Measurements from ENCODE around the gene WWOX.

Gene WWOX

GRCh38 chr16:78264642-78265041 lies 165.2 kb downstream of the WWOX start:
- no peak overlapping the region for H2AFZ ChIP-seq (ENCODE audit: low read depth, low read length)
- H3K4me3 ChIP-seq (ENCODE audit: low read length) = no peak overlapping the region
- no peaks in the 10 kb centered on the region for H3K36me3 ChIP-seq (ENCODE audit: insufficient read depth, low read length)
- H3K4me1 ChIP-seq (ENCODE audit: insufficient read depth, low read length) = no peaks in the 10 kb centered on the region
- H3K27me3 ChIP-seq (ENCODE audit: insufficient read depth, low read length) = no peaks in the 10 kb centered on the region
- peaks cover 6% of the 10 kb centered on the region for H3K9me3 ChIP-seq (ENCODE audit: low read length)

DNA sequence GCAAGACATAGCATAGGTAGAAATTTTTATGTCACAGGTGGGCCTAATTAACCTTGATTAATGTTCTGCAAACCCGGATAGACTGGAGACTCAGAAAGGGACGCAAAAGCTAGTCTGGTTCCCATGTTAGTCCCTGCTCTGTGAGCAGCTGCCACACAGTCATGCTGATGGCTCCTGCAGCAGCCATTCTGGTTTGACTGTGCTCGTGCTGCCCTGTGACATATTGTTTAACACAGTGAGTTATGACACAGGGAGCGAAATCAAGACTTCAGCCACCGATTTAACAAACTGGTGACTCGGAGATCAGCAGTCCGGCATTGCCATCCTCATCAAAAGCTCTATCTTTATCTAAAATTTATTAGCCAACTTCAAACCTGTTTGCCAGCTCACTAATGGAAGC lies 169.8 kb downstream of the WWOX start:
- Histone ChIP-seq H3K36me3 (ENCODE audit: insufficient read depth, low read length) (no peaks in the 10 kb centered on the region), H3K9me3 (ENCODE audit: low read length) (peaks cover 2% of the 10 kb centered on the region), H3K4me3 (ENCODE audit: low read length) (no peak overlapping the region), H3K27me3 (ENCODE audit: insufficient read depth, low read length) (no peaks in the 10 kb centered on the region), H3K4me1 (ENCODE audit: insufficient read depth, low read length) (no peaks in the 10 kb centered on the region), H2AFZ (ENCODE audit: low read depth, low read length) (no peak overlapping the region)

GRCh38 chr16:78271981-78272380 lies 172.5 kb downstream of the WWOX start:
- H3K27me3 ChIP-seq (ENCODE audit: insufficient read depth, low read length) = no peaks in the 10 kb centered on the region
- no peaks in the 10 kb centered on the region for H3K36me3 ChIP-seq (ENCODE audit: insufficient read depth, low read length)
- H3K9me3 ChIP-seq (ENCODE audit: low read length) = no peaks in the 10 kb centered on the region
- no peak overlapping the region for H2AFZ ChIP-seq (ENCODE audit: low read depth, low read length)
- H3K4me1 ChIP-seq (ENCODE audit: insufficient read depth, low read length) = peaks cover 3% of the 10 kb centered on the region
- H3K4me3 ChIP-seq (ENCODE audit: low read length) = no peak overlapping the region

- peaks cover 31% of the 10 kb centered on the region for H3K4me1 ChIP-seq (ENCODE audit: insufficient read depth, low read length)
- H2AFZ ChIP-seq (ENCODE audit: low read depth, low read length) = no peak overlapping the region
- no peaks in the 10 kb centered on the region for H3K36me3 ChIP-seq (ENCODE audit: insufficient read depth, low read length)
- H3K4me3 ChIP-seq (ENCODE audit: low read length) = no peak overlapping the region
- H3K27me3 ChIP-seq (ENCODE audit: insufficient read depth, low read length) = no peaks in the 10 kb centered on the region
- no peaks in the 10 kb centered on the region for H3K9me3 ChIP-seq (ENCODE audit: low read length)
Measured at GRCh38 chr16:78274771-78275170, 175.3 kb downstream of the WWOX start.

DNA sequence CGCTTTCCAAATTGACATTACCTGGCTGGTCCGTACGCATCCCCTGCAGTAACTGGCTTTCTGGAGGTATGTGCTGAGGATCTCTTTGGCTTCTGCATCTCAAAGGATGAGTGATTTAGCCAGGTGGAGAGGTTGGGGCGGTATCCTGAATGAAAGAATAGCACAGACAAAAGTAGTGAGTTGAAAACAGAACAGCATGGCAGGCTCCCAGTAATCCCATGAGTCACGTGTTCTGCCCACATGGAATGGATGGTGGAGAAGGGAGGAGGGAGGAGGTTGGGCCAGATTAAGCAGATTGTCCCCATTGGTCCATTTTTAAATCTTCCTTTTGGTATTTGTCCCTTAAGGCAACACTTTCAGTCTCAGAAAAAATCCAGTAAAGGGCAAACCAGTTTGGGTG lies 176.0 kb downstream of the WWOX start:
- Histone ChIP-seq H2AFZ (ENCODE audit: low read depth, low read length) (no peak overlapping the region), H3K4me1 (ENCODE audit: insufficient read depth, low read length) (peaks cover 34% of the 10 kb centered on the region), H3K27me3 (ENCODE audit: insufficient read depth, low read length) (no peaks in the 10 kb centered on the region)

GRCh38 chr16:78277321-78278055 lies 178.0 kb downstream of the WWOX start:
- Histone ChIP-seq H3K36me3 (ENCODE audit: insufficient read depth, low read length) (no peaks in the 10 kb centered on the region), H3K4me3 (ENCODE audit: low read length) (no peak overlapping the region), H3K27me3 (ENCODE audit: insufficient read depth, low read length) (no peaks in the 10 kb centered on the region), H2AFZ (ENCODE audit: low read depth, low read length) (no peak overlapping the region), H3K9me3 (ENCODE audit: low read length) (no peaks in the 10 kb centered on the region), H3K4me1 (ENCODE audit: insufficient read depth, low read length) (peaks cover 34% of the 10 kb centered on the region)

More for the DNA sequence above, 176.0 kb downstream of the WWOX start:
- H3K36me3 ChIP-seq (ENCODE audit: insufficient read depth, low read length) = no peaks in the 10 kb centered on the region
- no peaks in the 10 kb centered on the region for H3K9me3 ChIP-seq (ENCODE audit: low read length)
- no peak overlapping the region for H3K4me3 ChIP-seq (ENCODE audit: low read length)

DNA sequence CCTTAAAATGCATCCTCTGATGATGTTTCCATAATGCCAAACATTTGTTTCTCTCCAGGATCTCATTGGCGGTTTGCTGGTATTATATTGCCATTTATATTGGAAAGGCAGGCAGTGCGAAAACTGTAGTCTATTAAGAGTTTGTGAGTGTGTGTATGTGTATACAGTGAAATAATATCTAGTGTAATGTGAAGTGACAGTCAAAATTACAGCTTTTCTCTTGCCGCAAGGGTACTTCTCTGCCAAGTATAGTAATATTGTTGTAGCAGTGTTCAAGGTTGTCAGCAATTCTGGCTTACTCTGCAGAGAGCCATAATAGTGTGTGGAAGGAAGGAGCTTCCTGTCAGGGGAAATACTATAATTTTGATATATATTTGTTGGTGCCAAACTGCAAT lies 178.6 kb downstream of the WWOX start:
- Histone ChIP-seq H3K4me3 (ENCODE audit: low read length) (no peak overlapping the region), H2AFZ (ENCODE audit: low read depth, low read length) (no peak overlapping the region), H3K4me1 (ENCODE audit: insufficient read depth, low read length) (peaks cover 34% of the 10 kb centered on the region), H3K36me3 (ENCODE audit: insufficient read depth, low read length) (no peaks in the 10 kb centered on the region), H3K9me3 (ENCODE audit: low read length) (no peaks in the 10 kb centered on the region), H3K27me3 (ENCODE audit: insufficient read depth, low read length) (no peaks in the 10 kb centered on the region)

- Histone ChIP-seq H3K36me3 (ENCODE audit: insufficient read depth, low read length) (no peaks in the 10 kb centered on the region), H3K4me3 (ENCODE audit: low read length) (no peak overlapping the region), H3K27me3 (ENCODE audit: insufficient read depth, low read length) (no peaks in the 10 kb centered on the region), H2AFZ (ENCODE audit: low read depth, low read length) (no peak overlapping the region), H3K9me3 (ENCODE audit: low read length) (no peaks in the 10 kb centered on the region), H3K4me1 (ENCODE audit: insufficient read depth, low read length) (peaks cover 34% of the 10 kb centered on the region)
Measured at GRCh38 chr16:78281115-78281514, 181.7 kb downstream of the WWOX start.

DNA sequence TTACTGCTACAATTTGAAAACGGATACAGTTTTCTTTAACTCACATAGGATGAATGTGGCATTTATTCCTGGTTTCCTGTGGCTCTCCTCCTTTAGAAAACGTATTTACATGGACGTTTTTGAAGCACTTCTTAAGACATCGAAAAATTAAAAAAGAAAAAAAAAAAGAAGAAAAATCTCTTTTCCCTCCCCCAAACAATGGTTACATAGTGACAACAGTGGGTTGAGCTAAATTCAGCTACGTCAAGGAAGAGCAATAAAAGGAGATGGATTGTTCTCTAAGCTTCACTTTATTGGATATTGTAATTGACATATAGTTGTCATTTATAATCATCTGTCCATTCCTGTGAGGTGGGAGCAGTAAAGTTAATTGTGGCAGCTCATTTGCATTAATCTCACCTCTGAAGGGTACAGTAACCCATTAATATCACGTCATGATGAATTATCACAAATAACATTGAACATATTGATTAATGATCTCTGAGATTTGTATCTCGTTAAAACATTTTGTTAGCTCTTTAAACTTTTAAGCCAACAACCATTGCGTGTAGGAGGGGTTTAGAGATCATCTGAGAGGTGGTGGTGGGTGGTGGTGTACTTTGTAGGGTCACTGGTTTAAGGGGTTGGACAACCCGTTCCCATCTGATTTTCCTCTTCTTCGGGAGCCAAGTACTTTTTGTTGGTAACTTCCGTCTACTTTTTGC lies 184.2 kb downstream of the WWOX start:
- H3K27me3 ChIP-seq (ENCODE audit: insufficient read depth, low read length) = no peaks in the 10 kb centered on the region
- no peaks in the 10 kb centered on the region for H3K9me3 ChIP-seq (ENCODE audit: low read length)
- H2AFZ ChIP-seq (ENCODE audit: low read depth, low read length) = no peak overlapping the region
- no peak overlapping the region for H3K4me3 ChIP-seq (ENCODE audit: low read length)
- H3K4me1 ChIP-seq (ENCODE audit: insufficient read depth, low read length) = peaks cover 19% of the 10 kb centered on the region
- H3K36me3 ChIP-seq (ENCODE audit: insufficient read depth, low read length) = no peaks in the 10 kb centered on the region

DNA sequence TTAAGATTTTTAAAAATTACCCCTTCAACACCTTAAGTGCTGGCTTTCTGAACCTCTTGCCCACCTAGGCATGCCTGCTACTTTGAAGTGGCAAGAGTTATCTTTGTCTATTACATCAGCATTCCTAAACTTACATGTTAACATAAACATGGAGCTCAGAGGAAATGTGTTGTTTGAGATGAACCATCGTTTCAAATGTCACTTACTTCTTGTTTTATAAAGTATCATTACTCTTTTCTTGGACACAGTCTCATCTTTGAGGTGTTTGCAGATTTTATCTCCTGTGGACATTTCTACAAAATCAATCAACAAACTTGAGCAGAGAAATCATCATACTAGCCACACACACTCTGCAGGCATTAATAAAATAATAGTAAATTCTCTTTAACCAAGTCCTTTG lies 184.9 kb downstream of the WWOX start:
- peaks cover 19% of the 10 kb centered on the region for H3K4me1 ChIP-seq (ENCODE audit: insufficient read depth, low read length)
- no peaks in the 10 kb centered on the region for H3K9me3 ChIP-seq (ENCODE audit: low read length)
- no peak overlapping the region for H2AFZ ChIP-seq (ENCODE audit: low read depth, low read length)
- H3K27me3 ChIP-seq (ENCODE audit: insufficient read depth, low read length) = no peaks in the 10 kb centered on the region
- H3K4me3 ChIP-seq (ENCODE audit: low read length) = no peak overlapping the region
- H3K36me3 ChIP-seq (ENCODE audit: insufficient read depth, low read length) = no peaks in the 10 kb centered on the region

DNA sequence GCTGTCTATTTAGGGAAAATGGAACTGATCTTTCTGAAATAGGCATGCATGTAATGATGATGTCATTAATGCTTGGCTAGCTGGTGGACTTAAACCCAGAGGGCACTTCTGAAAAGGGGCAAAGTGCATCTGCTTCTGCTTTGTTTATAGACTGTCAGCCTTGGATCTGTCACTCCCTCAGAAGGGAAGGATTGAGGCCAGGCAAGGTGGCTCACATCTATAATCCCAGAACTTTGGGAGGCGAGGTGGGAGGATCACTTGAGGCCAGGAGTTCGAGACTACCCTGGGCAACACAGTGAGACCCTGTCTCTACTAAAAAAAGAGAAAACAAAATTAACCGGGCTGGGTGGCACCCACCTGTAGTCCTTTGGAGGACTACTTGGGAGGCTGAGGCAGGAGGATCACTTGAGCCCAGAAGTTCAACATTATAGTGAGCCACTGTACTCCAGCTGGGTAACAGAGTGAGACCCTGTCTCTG lies 185.5 kb downstream of the WWOX start:
- Histone ChIP-seq H3K9me3 (ENCODE audit: low read length) (no peaks in the 10 kb centered on the region), H3K36me3 (ENCODE audit: insufficient read depth, low read length) (no peaks in the 10 kb centered on the region), H2AFZ (ENCODE audit: low read depth, low read length) (no peak overlapping the region), H3K27me3 (ENCODE audit: insufficient read depth, low read length) (no peaks in the 10 kb centered on the region), H3K4me1 (ENCODE audit: insufficient read depth, low read length) (peaks cover 19% of the 10 kb centered on the region), H3K4me3 (ENCODE audit: low read length) (no peak overlapping the region)

DNA sequence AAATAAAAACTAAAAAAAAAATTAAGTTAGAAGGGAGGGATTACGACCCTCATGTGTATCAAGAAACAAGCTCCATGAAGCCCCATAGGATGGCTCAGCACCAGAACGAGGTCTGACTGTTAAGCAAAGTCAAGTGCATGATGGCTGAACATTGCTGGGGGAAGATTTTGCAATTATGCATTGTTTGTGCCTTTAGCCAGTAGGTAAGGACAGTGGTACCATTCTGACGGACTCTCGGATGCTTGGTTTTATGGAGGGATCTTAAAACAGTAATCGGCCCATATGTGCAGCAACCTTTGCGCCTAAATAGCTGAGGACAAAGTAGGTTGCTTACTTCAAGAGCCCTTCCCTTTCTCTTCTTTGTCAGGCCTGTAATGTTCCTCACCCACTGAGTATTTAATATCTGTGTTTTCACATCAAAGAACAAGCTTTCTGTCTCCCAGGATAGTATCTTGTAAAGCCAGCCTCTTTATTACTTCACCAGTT lies 186.0 kb downstream of the WWOX start:
- Histone ChIP-seq H3K36me3 (ENCODE audit: insufficient read depth, low read length) (no peaks in the 10 kb centered on the region), H2AFZ (ENCODE audit: low read depth, low read length) (no peak overlapping the region), H3K9me3 (ENCODE audit: low read length) (no peaks in the 10 kb centered on the region)

GRCh38 chr16:78286065-78286464 lies 186.6 kb downstream of the WWOX start:
- H3K9me3 ChIP-seq (ENCODE audit: low read length) = no peaks in the 10 kb centered on the region
- no peaks in the 10 kb centered on the region for H3K27me3 ChIP-seq (ENCODE audit: insufficient read depth, low read length)
- H3K4me3 ChIP-seq (ENCODE audit: low read length) = no peak overlapping the region
- H3K36me3 ChIP-seq (ENCODE audit: insufficient read depth, low read length) = no peaks in the 10 kb centered on the region
- peaks cover 23% of the 10 kb centered on the region for H3K4me1 ChIP-seq (ENCODE audit: insufficient read depth, low read length)
- no peak overlapping the region for H2AFZ ChIP-seq (ENCODE audit: low read depth, low read length)

More for the DNA sequence above, 186.0 kb downstream of the WWOX start:
- peaks cover 22% of the 10 kb centered on the region for H3K4me1 ChIP-seq (ENCODE audit: insufficient read depth, low read length)
- no peak overlapping the region for H3K4me3 ChIP-seq (ENCODE audit: low read length)
- H3K27me3 ChIP-seq (ENCODE audit: insufficient read depth, low read length) = no peaks in the 10 kb centered on the region
